ENCODE data around the gene SAMD10. TPM values are rescaled to one million over a fixed set of nuclear protein-coding genes. Genes with fewer than 3 reads are reported as not detected.

Gene SAMD10
- 14.3 TPM for total RNA-seq
- 1 to 10 TPM; 5.9 to 8.3 (median 7.2) TPM for polyA plus RNA-seq

GRCh38 chr20:63979557-63980316, at the start of gene SAMD10:
TSS of gene SAMD10 (minus strand) at chr20:63979642. CDS start at chr20:63979467, 175 bp downstream.
- no peaks in the 10 kb centered on the region for H3K27me3 Mint-ChIP-seq
- DNase-seq: peak; percentile 57 to 70 (median 64)

GRCh38 chr20:64027981-64028685, 48.7 kb upstream of the SAMD10 start:
- Mint-ChIP-seq H3K36me3 (peaks cover 19% of the 10 kb centered on the region), H3K4me3 (peak overlapping the region in 1 of 4 donors; percentile 79), H3K4me1 (peaks cover 0 to 3% (median 0%) of the 10 kb centered on the region in 4 donors), H3K27ac (no peak overlapping the region), H3K9me3 (peaks cover 0 to 2% (median 0%) of the 10 kb centered on the region in 7 donors), H3K27me3 (no peaks in the 10 kb centered on the region)
- H3K36me3 ChIP-seq (ENCODE audit: control insufficient read depth, insufficient read depth, low read length): peaks cover 89% of the 10 kb centered on the region
- no peaks in the 10 kb centered on the region for H3K9me3 ChIP-seq (ENCODE audit: control insufficient read depth in 2 of 2, low read length in 2 of 2)
- H3K4me1 ChIP-seq (ENCODE audit: control insufficient read depth, insufficient read depth, low read length, poor library complexity, severe bottlenecking): no peaks in the 10 kb centered on the region
- no peak overlapping the region for H3K27ac ChIP-seq (ENCODE audit: insufficient read depth, low read length, poor library complexity, severe bottlenecking)
- no peak for DNase-seq
- H3K4me3 ChIP-seq (ENCODE audit: low read depth, low read length): no peak overlapping the region
- H3K27me3 ChIP-seq (ENCODE audit: control insufficient read depth, insufficient read depth, low read length): no peaks in the 10 kb centered on the region
- ATAC-seq (ENCODE audit: low read depth in 2 of 2): no peak

More at GRCh38 chr20:63979557-63980316, at the start of gene SAMD10:
- Mint-ChIP-seq H3K36me3 (peaks cover 22% of the 10 kb centered on the region), H3K4me1 (peaks cover 6 to 66% (median 45%) of the 10 kb centered on the region in 4 donors), H3K27ac (peak within 1 kb of the TSS; percentile 91 to 94 (median 93)), H3K4me3 (peak within 1 kb of the TSS; percentile 90 to 98 (median 94)), H3K9me3 (no peaks in the 10 kb centered on the region)
- no peaks in the 10 kb centered on the region for H3K27me3 ChIP-seq (ENCODE audit: control insufficient read depth, insufficient read depth, low read length)
- peak within 1 kb of the TSS; percentile 93 for H3K27ac ChIP-seq (ENCODE audit: insufficient read depth, low read length, poor library complexity, severe bottlenecking)
- peak; percentile 20 to 33 for ATAC-seq (ENCODE audit: low read depth in 2 of 2)
- H3K36me3 ChIP-seq (ENCODE audit: control insufficient read depth, insufficient read depth, low read length): peaks cover 30% of the 10 kb centered on the region
- peak within 1 kb of the TSS; percentile 68 for H3K4me3 ChIP-seq (ENCODE audit: low read depth, low read length)
- H3K9me3 ChIP-seq (ENCODE audit: control insufficient read depth in 2 of 2, low read length in 2 of 2): no peaks in the 10 kb centered on the region
- H3K4me1 ChIP-seq (ENCODE audit: control insufficient read depth, insufficient read depth, low read length, poor library complexity, severe bottlenecking): peaks cover 55% of the 10 kb centered on the region

- Histone ChIP-seq H3K27ac (ENCODE audit: insufficient read depth, low read length, poor library complexity, severe bottlenecking) (no peak overlapping the region), H3K9me3 (ENCODE audit: control insufficient read depth in 2 of 2, low read length in 2 of 2) (no peaks in the 10 kb centered on the region), H3K4me1 (ENCODE audit: control insufficient read depth, insufficient read depth, low read length, poor library complexity, severe bottlenecking) (no peaks in the 10 kb centered on the region), H3K27me3 (ENCODE audit: control insufficient read depth, insufficient read depth, low read length) (no peaks in the 10 kb centered on the region), H3K36me3 (ENCODE audit: control insufficient read depth, insufficient read depth, low read length) (peaks cover 93% of the 10 kb centered on the region), H3K4me3 (ENCODE audit: low read depth, low read length) (no peak overlapping the region)
- Mint-ChIP-seq H3K4me3 (no peak overlapping the region), H3K27me3 (no peaks in the 10 kb centered on the region), H3K9me3 (peaks cover 0 to 2% (median 0%) of the 10 kb centered on the region in 7 donors), H3K4me1 (peaks cover 0 to 3% (median 0%) of the 10 kb centered on the region in 4 donors), H3K27ac (no peak overlapping the region), H3K36me3 (peaks cover 20% of the 10 kb centered on the region)
- no peak for DNase-seq
- ATAC-seq (ENCODE audit: low read depth in 2 of 2): no peak
These were observed 46.5 kb upstream of the SAMD10 start for GRCh38 chr20:64025826-64026412.

DNA sequence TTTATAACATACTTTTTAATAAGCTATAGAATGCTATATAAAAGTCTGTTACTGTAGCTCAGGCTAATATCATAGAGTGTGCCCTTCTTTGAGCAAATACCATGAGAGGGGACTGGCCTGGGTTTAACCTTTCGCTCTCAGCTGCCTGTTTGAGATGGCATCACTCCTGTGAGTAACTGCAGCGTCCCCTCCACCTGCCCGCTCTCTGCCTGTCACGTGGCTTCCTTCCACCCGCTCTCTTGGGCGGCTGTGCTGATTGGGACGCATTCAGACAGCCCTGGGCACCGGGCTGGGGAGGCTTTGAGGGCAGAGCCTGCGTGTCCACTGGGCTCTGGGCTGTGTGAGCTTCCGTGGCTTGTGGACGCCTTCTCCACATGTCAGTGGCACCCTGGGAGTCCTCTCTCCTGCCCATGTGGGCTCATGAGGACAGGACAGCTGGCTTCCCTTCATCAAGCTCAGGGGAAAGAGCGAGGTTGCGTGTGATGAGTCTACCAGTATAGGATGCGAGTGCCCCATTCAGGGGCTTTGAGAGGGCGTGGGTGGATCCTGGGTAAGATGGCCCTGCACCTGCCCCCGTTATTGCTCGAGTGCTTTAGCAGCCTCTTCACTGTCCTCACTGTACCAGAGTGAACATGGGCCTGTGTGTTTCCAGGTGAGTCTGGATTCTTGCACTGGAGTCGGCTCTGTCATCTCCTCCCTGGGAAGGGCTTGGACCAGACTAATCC, 45.8 kb upstream of the SAMD10 start:
- Mint-ChIP-seq H3K9me3 (peaks cover 0 to 2% (median 0%) of the 10 kb centered on the region in 7 donors), H3K4me3 (no peak overlapping the region), H3K36me3 (peaks cover 16% of the 10 kb centered on the region), H3K27me3 (no peaks in the 10 kb centered on the region), H3K4me1 (peaks cover 0 to 3% (median 0%) of the 10 kb centered on the region in 4 donors), H3K27ac (no peak overlapping the region)
- Histone ChIP-seq H3K4me3 (ENCODE audit: low read depth, low read length) (no peak overlapping the region), H3K36me3 (ENCODE audit: control insufficient read depth, insufficient read depth, low read length) (peaks cover 91% of the 10 kb centered on the region), H3K4me1 (ENCODE audit: control insufficient read depth, insufficient read depth, low read length, poor library complexity, severe bottlenecking) (no peaks in the 10 kb centered on the region), H3K9me3 (ENCODE audit: control insufficient read depth in 2 of 2, low read length in 2 of 2) (no peaks in the 10 kb centered on the region), H3K27ac (ENCODE audit: insufficient read depth, low read length, poor library complexity, severe bottlenecking) (no peak overlapping the region), H3K27me3 (ENCODE audit: control insufficient read depth, insufficient read depth, low read length) (no peaks in the 10 kb centered on the region)
- ATAC-seq (ENCODE audit: low read depth in 2 of 2): no peak
- DNase-seq: no peak

- H3K4me1 ChIP-seq (ENCODE audit: control insufficient read depth, insufficient read depth, low read length, poor library complexity, severe bottlenecking): no peaks in the 10 kb centered on the region
- no peaks in the 10 kb centered on the region for H3K9me3 ChIP-seq (ENCODE audit: control insufficient read depth in 2 of 2, low read length in 2 of 2)
- Mint-ChIP-seq H3K27ac (no peak overlapping the region), H3K27me3 (no peaks in the 10 kb centered on the region), H3K4me1 (peaks cover 0 to 3% (median 0%) of the 10 kb centered on the region in 4 donors), H3K9me3 (peaks cover 0 to 6% (median 0%) of the 10 kb centered on the region in 7 donors), H3K4me3 (no peak overlapping the region), H3K36me3 (peaks cover 21% of the 10 kb centered on the region)
- H3K36me3 ChIP-seq (ENCODE audit: control insufficient read depth, insufficient read depth, low read length): peaks cover 90% of the 10 kb centered on the region
- no peak overlapping the region for H3K27ac ChIP-seq (ENCODE audit: insufficient read depth, low read length, poor library complexity, severe bottlenecking)
- no peak overlapping the region for H3K4me3 ChIP-seq (ENCODE audit: low read depth, low read length)
- H3K27me3 ChIP-seq (ENCODE audit: control insufficient read depth, insufficient read depth, low read length): no peaks in the 10 kb centered on the region
- ATAC-seq (ENCODE audit: low read depth in 2 of 2): no peak
- DNase-seq: no peak
These were observed 44.9 kb upstream of the SAMD10 start for GRCh38 chr20:64024141-64024990.

DNA sequence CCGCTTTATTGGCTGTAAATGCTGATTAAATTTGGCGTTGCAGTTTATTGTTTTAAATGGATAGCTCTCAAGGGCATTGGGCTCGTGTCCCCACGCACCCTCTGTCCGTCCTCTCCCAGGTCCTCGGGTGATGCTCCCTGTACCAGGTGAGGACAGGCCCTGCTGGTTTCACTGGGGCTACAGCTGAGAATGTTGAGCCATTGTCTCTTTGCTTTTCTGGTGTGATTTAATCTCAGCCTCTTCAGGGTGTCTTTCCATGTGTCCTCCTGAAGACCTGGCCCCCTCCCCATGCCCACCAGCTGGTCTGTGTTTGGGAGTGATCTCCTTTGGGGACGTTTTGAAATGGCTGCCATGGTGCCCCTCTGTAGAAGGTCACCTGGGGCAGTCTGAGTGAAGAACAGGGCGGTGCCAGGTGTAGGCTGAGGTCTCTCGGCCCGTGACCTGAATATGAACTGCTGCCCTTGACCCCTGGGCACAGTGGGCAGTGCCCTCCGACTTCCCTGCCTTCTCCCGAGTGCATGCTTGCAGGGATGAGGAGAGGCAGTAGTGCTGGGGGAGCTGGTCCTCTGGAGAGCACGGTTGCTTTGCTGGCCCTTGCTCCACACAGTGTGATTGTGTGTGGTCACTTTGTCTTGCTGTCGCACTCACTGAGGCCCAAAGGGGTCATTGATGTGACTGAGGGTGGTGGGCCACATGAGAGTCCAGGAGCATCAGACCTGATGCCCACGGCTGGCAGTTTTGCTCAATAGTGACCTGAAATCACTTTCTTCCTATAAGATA, 44.1 kb upstream of the SAMD10 start:
- H3K27ac ChIP-seq (ENCODE audit: insufficient read depth, low read length, poor library complexity, severe bottlenecking): no peak overlapping the region
- no peak overlapping the region for H3K4me3 ChIP-seq (ENCODE audit: low read depth, low read length)
- H3K36me3 Mint-ChIP-seq: peaks cover 25% of the 10 kb centered on the region
- H3K27me3 Mint-ChIP-seq: no peaks in the 10 kb centered on the region
- peaks cover 0 to 3% (median 1%) of the 10 kb centered on the region in 4 donors for H3K4me1 Mint-ChIP-seq
- H3K9me3 Mint-ChIP-seq: peaks cover 0 to 6% (median 0%) of the 10 kb centered on the region in 7 donors
- no peak overlapping the region for H3K4me3 Mint-ChIP-seq
- H3K36me3 ChIP-seq (ENCODE audit: control insufficient read depth, insufficient read depth, low read length): peaks cover 91% of the 10 kb centered on the region
- no peaks in the 10 kb centered on the region for H3K27me3 ChIP-seq (ENCODE audit: control insufficient read depth, insufficient read depth, low read length)
- ATAC-seq (ENCODE audit: low read depth in 2 of 2): no peak
- no peak for DNase-seq
- H3K9me3 ChIP-seq (ENCODE audit: control insufficient read depth in 2 of 2, low read length in 2 of 2): no peaks in the 10 kb centered on the region
- no peaks in the 10 kb centered on the region for H3K4me1 ChIP-seq (ENCODE audit: control insufficient read depth, insufficient read depth, low read length, poor library complexity, severe bottlenecking)
- H3K27ac Mint-ChIP-seq: no peak overlapping the region

Data from CD4-positive, CD25-positive, alpha-beta regulatory T cell (primary cell).